Nucleus accumbens (tissue), 56 donors: Measurements from ENCODE around the gene TNFAIP8.

Source experiments
- DNase-seq, 56 donors: peaks; one replicate each; lab custom pipeline; 2025; lab: John Stamatoyannopoulos, UW

The TNFAIP8 gene

DNA sequence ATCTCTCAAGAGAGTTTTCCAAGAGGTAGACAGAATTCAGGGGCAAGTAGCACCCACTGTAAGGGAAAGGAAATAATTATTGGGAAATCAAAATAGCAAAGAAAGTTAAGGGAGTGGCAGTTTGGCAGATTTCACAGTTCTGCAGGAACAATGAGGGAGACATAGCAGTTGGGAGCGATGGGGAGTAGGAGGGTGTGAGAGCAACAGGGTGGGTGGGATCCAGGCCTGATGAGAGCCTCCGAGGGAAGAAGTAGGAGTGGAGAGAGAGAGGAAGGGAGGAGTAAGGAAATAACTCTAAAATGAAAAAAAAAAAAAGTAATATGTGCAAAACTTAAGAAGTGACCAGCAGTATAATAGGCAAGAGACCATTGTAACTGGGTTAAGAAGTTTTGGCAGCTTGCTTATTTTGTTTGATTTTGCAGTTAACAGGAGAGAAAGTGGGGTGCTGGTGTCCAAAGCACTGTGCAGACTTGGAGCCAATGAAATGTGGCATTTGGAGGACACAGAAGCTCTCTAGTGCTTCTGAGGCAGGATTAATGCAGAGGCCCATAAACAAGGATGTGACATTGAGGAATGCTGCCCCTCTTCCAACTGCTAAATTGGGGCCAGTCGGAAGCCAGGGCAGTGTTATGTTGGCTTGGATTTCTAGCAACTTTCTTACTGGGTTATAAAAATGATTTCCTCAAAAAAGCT is 10.2 kb downstream of the TNFAIP8 start:
- no peak for DNase-seq

- DNase-seq = no peak
These were observed 10.7 kb downstream of the TNFAIP8 start for GRCh38 chr5:119366540-119366881.

GRCh38 chr5:119367502-119368237 is 11.9 kb downstream of the TNFAIP8 start:
- DNase-seq = no peak

DNA sequence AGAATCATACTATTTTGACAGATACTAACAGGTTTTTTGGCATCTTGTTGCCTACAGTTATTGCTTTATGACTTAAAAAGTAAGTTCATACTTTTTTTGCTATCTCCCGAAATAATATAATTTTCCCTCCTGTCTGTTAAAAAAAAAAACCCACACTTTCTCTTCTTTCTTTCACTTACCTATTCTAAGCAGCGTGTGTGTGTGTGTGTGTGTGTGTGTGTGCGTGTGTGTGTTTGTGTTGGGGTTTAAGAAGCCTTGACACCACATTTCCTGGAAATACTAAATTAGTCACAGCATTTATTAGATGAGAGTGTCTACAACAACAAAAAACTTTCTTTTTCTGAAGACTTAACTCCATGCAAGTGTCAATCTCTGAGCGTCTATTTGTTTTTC is 12.4 kb downstream of the TNFAIP8 start:
- DNase-seq = no peak

DNA sequence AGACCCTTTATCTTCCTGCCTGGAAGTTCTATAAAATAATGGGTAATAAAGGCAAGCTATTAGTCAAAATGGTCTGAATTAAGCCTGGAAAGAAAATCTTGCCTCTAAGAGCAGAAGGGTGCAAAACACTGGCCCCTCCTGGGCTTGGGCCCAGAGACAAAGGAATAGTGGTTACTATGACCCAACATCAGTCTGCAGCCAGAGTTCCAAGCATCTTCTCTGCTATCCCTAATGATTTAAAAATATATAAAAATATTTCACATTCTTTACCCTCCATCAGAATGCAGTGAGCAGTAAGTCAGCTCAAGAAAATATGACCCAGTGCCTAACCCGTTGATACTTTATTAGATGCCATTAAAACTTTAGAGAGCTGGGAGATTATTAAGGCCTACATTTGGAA is 14.7 kb downstream of the TNFAIP8 start:
- no peak for DNase-seq

GRCh38 chr5:119371146-119371545 is 15.3 kb downstream of the TNFAIP8 start:
- no peak for DNase-seq

- DNase-seq = no peak
These were observed 17.6 kb downstream of the TNFAIP8 start for GRCh38 chr5:119373449-119373858.

DNA sequence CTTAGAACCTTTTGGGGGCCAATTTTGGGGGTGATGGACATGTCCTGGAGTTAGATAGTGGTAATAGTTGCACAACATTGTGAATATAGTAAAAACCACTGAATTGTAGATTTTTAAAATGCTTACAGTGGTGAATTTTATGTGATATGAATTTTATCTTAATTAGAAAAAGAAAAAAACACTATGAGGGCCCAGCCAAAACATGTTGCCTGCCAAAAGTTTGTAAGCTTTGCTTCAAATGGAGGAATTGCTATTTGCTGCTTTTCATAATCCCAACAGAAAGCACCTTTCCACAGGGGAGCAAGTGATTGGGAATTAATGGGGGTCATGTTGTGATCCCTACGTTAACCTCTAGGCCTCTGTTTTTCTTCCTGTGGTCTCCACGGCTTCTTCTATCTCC is 19.1 kb downstream of the TNFAIP8 start:
- DNase-seq = no peak

GRCh38 chr5:119377066-119377465 is 21.2 kb downstream of the TNFAIP8 start:
- DNase-seq = no peak

DNA sequence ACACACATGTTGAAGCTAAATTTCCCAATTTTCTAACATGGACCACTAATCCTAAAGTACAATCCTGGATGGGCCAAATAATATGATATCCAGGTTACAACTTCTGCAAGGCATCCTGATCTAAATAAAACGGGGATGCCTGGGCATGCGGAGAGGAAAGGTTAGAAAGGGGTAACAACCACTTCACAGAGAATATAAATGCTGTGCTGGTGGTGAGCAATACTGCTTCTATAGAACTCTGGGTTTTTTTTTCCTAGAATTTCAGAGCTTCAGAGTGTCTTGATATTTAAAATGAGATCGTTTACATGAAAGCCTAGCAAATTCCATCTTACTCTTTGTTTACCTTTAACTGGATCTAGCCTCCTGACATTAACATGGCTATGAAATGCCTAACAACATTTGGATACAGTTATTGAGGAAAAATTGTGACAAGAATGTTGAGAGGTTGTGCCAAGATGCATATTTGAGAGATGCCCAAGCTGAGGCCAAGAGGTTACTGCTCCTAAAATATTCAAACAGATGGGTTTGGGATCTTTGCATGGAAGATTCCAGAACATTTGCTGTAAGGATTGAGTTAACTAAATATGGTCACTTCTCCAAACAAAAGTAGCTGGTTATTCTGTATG is 22.4 kb downstream of the TNFAIP8 start:
- DNase-seq = no peak

GRCh38 chr5:119379096-119379495 is 23.3 kb downstream of the TNFAIP8 start:
- DNase-seq = no peak

DNA sequence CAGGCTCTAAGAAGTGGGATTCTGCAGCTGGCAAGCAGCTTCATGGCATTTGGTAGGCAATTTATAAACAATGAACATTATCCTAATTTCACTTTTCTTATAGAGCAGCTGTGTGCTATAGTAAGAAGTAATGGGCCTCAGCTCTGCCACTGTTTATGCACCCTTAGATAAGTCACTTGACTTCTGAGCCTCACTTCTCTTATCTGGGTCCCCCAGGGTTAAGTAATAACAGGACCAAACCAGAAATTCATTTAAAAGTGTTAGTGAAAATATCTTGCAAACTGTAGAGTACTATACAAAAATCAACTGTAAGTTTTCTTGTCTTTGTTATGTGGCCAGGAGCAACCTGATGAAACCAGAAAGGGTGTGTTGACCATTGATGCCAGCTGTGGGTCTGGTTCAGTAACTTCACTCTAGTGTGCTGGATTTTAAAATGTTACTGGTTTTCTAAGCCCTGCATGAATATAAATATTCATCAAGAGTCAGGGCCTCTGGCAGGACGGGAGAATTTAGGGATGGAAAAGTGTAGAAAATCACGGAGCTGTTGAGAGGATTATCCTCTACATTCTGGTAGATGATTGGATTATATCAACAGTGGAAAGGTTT is 24.2 kb downstream of the TNFAIP8 start:
- no peak for DNase-seq

DNA sequence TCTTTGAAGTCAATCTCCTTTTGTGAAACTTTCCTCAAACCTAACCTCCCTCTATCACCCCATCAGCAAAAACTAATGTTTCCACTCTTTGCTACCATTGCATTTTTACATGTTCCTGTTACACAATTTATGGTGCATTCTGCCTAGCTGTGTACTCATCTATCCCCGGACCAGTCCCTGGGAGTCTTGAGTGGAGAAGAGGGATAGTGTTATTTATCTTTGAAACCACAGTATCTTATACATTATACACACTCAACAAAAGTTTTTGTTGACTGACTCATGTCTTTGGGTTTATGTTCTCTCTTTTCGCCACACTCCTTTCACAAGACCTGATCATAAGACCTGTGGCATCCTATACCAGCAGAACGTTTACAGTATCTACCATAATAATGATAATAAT is 26.4 kb downstream of the TNFAIP8 start:
- no peak for DNase-seq

GRCh38 chr5:119383008-119383407 is 27.2 kb downstream of the TNFAIP8 start:
- DNase-seq = no peak

DNA sequence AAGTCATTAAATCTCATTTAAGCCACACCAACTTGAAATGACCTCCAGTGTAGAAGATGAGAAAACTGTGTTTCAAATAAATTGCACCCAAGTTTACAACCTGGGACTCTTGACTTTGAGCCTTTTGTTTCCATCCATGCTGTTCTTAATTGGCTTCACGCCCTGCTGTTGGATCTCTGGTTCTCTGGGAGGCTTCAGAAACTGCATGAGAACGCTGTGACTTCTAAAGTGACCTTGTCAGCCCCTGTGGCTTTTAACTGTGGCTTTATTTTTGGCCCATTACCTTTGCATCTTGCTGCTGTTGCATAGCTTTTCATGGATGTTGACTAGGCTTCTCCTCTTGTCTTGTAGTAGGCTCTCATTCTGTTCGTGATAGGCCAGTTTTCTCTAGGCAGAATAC is 29.3 kb downstream of the TNFAIP8 start:
- no peak for DNase-seq

GRCh38 chr5:119385536-119386128 is 29.8 kb downstream of the TNFAIP8 start:
- no peak for DNase-seq

DNA sequence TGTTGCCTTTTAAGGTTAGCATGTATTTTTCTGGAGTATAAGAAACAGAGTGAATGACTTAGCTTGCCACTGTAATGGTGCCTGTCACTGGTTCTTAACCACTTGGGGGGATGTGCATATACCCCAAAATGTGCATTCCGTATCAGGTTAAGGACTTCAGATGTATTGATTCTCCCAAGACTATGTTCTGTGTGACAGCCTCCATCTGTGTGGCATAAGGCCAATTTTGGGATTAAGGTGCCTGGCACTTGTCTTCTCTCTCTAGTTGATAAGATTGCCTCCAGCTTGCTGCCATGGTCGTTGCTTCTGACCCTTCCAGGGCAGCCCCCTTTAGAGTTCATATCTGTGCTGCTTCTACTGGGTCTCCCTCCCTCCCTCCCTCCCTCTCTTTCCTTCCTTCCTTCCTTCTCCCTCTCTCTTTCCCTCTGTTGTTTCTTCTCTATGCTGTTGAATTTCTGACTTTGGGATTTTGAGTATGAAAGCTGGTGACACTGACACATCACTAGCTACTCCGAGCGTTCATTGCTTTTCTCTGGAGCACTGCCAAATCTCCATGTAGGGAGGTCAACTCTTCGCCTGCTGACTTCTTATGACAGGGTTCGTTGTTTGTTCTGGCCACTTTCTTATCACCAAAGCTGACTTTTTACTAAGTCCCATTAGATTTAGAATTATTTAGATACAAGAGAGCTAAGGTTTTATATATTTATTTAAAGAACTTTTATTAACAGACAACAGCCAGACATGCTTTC is 31.0 kb downstream of the TNFAIP8 start:
- no peak for DNase-seq

DNA sequence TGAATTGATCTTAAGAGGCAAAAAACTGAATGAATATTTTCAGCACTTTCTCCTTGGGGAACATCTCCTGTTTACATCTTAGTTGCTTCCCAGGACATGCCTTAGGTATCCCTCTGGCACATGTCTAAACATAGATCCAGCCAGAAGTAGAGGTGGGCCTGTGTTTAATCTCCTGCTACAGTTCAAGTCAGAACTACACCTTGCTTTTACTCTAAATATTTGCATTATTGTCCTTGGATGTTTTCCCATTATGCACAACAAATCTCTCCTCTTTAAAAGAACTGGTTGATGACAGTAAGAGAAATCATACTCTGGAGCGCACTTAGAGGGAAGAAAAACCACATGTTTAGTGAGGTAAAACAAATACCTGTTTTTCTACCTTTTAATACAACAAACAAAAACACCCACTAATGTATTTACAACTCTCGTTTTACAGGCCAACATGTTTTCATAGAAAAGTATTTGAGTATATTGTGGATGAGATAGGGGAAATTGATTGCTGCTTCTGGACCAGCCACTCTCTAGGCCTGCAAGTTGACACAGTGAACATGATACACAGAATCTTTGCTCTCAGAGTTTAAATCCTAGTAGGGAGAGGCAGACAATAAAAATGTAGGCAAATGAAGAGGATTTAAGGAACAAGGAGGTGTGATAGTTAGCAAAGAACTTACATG is 32.3 kb downstream of the TNFAIP8 start:
- DNase-seq = no peak

GRCh38 chr5:119388619-119389190 is 32.9 kb downstream of the TNFAIP8 start:
- DNase-seq = no peak
